ENCODE results near the gene RTN4RL1.

GRCh38 chr17:2068031-2068518 is 42.9 kb upstream of the RTN4RL1 start:
- no peak for TF ChIP-seq CTCF (conservative IDR thresholded peaks at IDR 0.05; ENCODE audit: low read length)
- TF ChIP-seq EZH2phosphoT487 (IDR thresholded peaks at IDR 0.05; ENCODE audit: borderline replicate concordance): no peak

Data from Loucy (cell line).